Ectodermal cell (in vitro differentiated cells): ENCODE results near the gene RBM38.
"Not testable (repeated sequence)": the region's sequence is repeated elsewhere in the genome, so short reads cannot be mapped to it uniquely, and the experiment has no call there.

Experiments
- H3K27ac ChIP-seq: 2 replicates; pipeline ENCODE4 v1.7.0; 2013; ENCODE audit warnings: mild to moderate bottlenecking, low read depth, low read length; ENCODE audit not compliant: insufficient read depth, poor library complexity, severe bottlenecking
- H3K27me3 ChIP-seq: 2 replicates; pipeline ENCODE4 v1.7.0; 2013; ENCODE audit warnings: mild to moderate bottlenecking, low read length; ENCODE audit not compliant: insufficient read depth, control insufficient read depth, poor library complexity, severe bottlenecking
- H3K36me3 ChIP-seq: one replicate; pipeline ENCODE4 v1.7.0; 2013; ENCODE audit warnings: low read length; ENCODE audit not compliant: control insufficient read depth, insufficient read depth
- H3K4me1 ChIP-seq: one replicate; pipeline ENCODE4 v1.7.0; 2013; ENCODE audit warnings: low read length; ENCODE audit not compliant: control insufficient read depth, insufficient read depth
- H3K4me3 ChIP-seq: 2 replicates; pipeline ENCODE4 v1.7.0; 2013; ENCODE audit warnings: low read depth, low read length, control low read depth; ENCODE audit not compliant: insufficient read depth
- H3K9me3 ChIP-seq: 2 replicates; pipeline ENCODE4 v1.7.0; 2013; ENCODE audit warnings: mild to moderate bottlenecking, low read length, moderate library complexity; ENCODE audit not compliant: control insufficient read depth
- WGBS, 2 experiments: methylation state at CpG; one replicate each; pipeline ENCODE4 v1.1.7; 2013; ENCODE audit warnings: missing lambda C conversion rate in 2 of 2; 5-methylcytosine and 5-hydroxymethylcytosine counted together

RBM38 gene

DNA sequence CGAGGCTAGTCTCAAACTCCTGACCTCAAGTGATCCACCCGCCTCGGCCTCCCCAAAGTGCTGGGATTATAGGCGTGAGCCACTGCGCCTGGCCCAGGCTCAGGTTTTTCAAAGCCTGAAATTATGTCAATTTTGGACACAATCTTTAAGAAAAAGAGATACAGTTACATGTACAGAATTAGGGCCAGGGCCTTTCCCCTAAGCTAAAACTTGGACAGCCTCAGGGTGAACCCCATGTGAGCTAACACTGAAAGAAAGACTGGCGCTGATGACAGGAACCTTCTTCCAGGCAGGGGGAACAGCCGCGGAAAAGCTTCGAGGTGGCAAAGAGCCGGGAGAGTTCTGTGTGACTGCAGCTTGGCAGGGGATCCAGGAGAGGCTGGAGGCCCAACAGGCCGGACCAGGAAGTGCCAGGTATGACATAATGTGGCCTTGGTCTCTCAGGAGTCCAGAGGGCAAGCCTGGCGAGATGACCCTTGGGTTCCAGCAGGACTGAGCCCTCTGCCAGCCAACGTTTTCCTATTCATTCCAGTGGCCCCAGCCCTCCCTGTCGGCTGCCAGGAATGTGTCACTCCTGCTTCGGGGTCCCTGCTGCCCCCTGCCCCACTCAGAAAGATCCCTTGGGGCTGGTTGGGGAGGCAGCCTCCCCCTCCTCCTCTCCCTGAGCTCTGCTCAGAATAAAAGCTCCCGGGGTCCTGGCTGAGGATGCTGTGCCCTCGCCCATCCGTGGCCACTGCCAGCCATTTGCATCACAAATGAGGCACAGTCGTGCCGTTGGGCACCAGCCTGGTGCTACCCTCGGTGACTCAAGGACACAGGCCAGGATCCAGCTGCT, 37.3 kb downstream of the RBM38 start:
- Histone ChIP-seq H3K9me3 (no peaks in the 10 kb centered on the region), H3K4me1 (peaks cover 10% of the 10 kb centered on the region), H3K27me3 (no peaks in the 10 kb centered on the region), H3K27ac (no peak overlapping the region), H3K36me3 (no peaks in the 10 kb centered on the region), H3K4me3 (no peak overlapping the region)
- WGBS, 2 experiments, result 66 to 68% methylated on average over 21 of the region's 21 CpGs

DNA sequence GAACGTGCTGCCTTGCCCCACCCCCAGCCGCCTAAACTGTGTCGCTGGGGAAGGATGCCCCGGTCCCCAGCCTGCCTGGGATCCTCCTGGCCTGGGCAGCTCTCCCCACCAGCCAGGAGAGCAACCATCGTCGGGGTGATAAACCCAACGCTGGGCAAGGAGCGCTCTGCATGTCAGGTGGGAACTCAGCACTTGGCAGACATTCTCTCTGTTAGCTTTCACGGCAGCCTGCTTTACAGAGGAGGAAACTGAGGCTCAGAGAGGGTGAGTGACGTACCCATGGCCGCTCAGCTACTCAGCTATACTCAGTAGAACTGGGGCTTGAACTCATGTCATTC, 37.9 kb downstream of the RBM38 start:
- peaks cover 10% of the 10 kb centered on the region for H3K4me1 ChIP-seq
- H3K27ac ChIP-seq, result no peak overlapping the region
- H3K9me3 ChIP-seq, result no peaks in the 10 kb centered on the region
- WGBS, 2 experiments, result 72 to 75% methylated on average over 11 of the region's 11 CpGs
- H3K27me3 ChIP-seq, result no peaks in the 10 kb centered on the region
- no peaks in the 10 kb centered on the region for H3K36me3 ChIP-seq
- no peak overlapping the region for H3K4me3 ChIP-seq

DNA sequence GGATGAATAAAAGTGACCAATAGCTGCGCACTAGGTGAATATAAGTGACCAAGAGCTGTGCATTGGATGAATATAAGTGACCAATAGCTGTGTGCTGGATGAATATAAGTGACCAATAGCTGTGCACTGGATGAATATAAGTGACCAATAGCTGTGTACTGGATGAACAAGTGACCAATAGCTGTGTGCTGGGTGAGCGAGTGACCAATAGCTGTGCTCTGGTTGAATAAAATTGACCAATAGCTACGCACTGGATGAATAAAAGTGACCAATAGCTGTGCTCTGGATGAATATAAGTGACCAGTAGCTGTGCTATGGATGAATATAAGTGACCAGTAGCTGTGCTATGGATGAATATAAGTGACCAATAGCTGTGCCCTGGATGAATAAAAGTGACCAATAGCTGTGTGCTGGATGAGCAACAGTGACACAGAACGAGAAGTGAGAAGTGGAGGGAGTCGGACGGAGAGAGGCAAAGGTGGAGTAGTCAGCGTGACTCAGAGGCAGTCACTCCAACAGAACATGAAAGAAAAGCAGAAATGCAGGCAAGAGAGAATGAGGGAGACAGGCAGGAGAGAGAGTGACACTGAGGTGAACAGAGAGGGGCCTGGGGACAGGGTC, 38.5 kb downstream of the RBM38 start:
- WGBS, 2 experiments, result 94 to 96% methylated on average over 7 of the region's 7 CpGs
- Histone ChIP-seq H3K4me1 (peaks cover 10% of the 10 kb centered on the region), H3K36me3 (no peaks in the 10 kb centered on the region), H3K4me3 (no peak overlapping the region), H3K27ac (no peak overlapping the region), H3K9me3 (no peaks in the 10 kb centered on the region), H3K27me3 (no peaks in the 10 kb centered on the region)

DNA sequence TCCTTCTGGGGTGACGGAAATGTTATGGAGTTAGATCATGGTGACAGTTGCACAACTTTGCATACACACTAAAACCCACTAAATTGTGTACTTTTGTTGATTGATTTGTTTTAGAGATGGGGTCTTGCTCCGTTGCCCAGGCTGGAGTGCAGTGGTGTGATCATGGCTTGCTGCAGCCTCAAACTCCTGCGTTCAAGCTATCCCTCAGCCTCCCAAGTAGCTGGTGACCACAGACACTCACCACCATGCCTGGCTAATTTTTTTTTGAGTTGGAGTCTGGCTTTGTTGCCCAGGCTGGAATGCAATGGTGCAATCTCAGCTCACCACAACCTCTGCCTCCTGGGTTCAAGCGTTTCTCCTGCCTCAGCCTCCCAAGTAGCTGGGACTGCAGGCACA, 39.0 kb downstream of the RBM38 start:
- H3K4me1 ChIP-seq, H3K27ac ChIP-seq, H3K36me3 ChIP-seq, H3K9me3 ChIP-seq, H3K4me3 ChIP-seq, H3K27me3 ChIP-seq: not testable (repeated sequence)
- 86 to 94% methylated on average over 4 of the region's 4 CpGs for WGBS, 2 experiments

DNA sequence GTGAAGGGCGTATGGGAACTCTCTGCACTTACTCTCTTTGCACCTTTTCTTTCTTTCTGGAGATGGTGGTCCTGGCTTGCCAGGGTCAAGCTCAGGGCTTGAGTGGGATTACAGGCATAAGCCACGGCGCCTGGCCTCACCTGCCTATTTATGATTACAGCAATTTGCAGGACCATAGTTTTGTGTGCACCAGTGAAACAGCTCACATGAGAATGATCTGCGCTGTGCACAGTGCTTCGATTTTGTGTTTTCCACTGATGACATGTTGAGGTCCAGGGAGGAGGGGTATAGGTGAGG, 40.3 kb downstream of the RBM38 start:
- H3K4me1 ChIP-seq, result peaks cover 9% of the 10 kb centered on the region
- 84 to 92% methylated on average over 5 of the region's 5 CpGs for WGBS, 2 experiments
- H3K27me3 ChIP-seq, result no peaks in the 10 kb centered on the region
- no peaks in the 10 kb centered on the region for H3K9me3 ChIP-seq
- H3K27ac ChIP-seq, result no peak overlapping the region
- H3K4me3 ChIP-seq, result no peak overlapping the region
- H3K36me3 ChIP-seq, result no peaks in the 10 kb centered on the region

DNA sequence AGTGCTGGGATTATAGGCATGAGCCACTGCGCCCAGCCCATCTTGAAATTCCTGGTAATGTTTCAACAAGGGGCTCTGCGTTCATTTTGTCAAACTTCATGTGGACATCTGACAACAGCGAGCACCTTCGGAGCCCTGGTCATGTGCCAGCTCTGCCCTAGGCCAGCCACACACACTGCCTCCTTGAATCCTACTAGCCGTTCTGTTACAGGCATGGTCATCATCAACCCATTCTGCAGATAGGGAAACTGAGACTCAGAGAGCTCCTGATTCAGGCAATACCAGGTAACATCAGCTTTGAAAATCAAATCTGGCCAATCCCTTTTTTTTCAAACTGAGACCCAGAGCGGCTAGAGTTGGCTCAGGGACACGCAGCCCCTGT, 41.3 kb downstream of the RBM38 start:
- Histone ChIP-seq H3K27me3 (no peaks in the 10 kb centered on the region), H3K4me1 (peaks cover 9% of the 10 kb centered on the region), H3K36me3 (no peaks in the 10 kb centered on the region), H3K9me3 (no peaks in the 10 kb centered on the region), H3K4me3 (no peak overlapping the region), H3K27ac (no peak overlapping the region)
- 92 to 95% methylated on average over 7 of the region's 7 CpGs for WGBS, 2 experiments

DNA sequence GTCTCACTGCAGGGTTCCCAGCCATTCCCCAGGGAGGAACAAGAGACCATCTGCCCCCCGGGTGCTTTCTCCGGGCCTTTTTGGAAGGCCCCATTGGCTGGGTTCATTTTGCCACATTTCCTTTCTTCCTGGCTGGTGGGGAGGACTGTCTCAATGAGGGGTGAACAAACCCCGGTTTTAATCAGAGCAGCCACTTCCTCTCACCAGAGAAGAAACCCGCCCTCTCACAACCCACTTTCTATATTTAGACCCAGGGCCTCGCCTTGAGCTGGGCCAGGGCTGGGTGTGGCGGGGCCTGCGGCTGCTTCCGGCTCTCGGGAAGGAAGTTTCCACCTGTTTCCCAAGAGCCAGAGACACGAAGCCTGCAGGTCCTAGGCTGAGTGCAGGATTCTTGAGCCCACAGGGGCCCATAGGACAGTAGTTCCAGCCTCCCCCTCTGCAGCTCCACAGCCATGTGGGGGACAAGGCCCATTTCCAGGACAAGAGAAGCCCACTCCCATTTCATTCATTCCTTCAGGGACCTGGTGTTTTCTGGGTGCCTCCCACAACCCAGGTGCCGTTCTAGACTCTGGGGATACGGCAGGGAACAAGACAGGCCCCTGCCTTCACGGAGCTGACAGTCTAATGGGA, 41.8 kb downstream of the RBM38 start:
- Histone ChIP-seq H3K36me3 (no peaks in the 10 kb centered on the region), H3K27ac (no peak overlapping the region), H3K27me3 (no peaks in the 10 kb centered on the region), H3K4me3 (no peak overlapping the region), H3K4me1 (peaks cover 9% of the 10 kb centered on the region), H3K9me3 (no peaks in the 10 kb centered on the region)
- 86 to 87% methylated on average over 11 to 13 of the region's 13 CpGs for WGBS, 2 experiments

DNA sequence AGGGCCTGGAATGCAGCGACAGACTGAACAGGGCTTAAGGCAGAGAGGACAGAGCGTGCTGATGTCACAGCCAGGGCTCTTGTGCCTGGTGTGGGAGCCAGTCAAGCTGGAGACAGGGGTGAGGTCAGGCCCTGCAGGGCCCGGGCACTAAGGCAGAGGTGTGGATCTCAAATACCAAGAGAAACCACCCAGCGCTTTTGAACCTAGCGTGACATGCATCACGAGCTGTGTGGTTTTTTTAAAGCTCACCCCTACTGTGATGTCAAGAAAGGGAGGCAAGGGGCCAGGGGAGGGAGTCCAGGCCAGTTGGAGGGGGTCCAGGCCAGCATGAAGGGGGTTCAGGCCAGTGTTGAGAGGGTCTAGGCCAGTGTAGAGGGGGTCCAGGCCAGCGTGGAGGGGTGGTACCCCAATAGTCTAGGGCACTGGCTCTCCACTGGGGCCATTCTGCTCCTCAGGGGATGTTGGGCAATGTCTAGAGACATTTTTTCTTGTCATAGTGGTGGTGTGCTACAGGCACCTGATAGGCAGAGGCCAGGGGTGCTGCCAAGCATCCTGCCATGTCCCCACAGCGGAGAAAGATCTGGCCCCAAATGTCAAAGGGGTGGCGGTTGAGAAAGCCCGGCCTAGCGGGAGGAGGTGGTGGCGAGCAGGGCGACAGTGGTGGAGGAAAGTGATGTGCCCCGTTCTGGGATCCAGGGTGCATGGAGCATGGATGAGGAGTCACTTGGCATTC, 42.6 kb downstream of the RBM38 start:
- Histone ChIP-seq H3K4me3 (no peak overlapping the region), H3K27me3 (no peaks in the 10 kb centered on the region), H3K36me3 (no peaks in the 10 kb centered on the region), H3K27ac (no peak overlapping the region), H3K4me1 (peaks cover 9% of the 10 kb centered on the region), H3K9me3 (no peaks in the 10 kb centered on the region)
- WGBS, 2 experiments, result 88% methylated on average over 14 of the region's 14 CpGs

DNA sequence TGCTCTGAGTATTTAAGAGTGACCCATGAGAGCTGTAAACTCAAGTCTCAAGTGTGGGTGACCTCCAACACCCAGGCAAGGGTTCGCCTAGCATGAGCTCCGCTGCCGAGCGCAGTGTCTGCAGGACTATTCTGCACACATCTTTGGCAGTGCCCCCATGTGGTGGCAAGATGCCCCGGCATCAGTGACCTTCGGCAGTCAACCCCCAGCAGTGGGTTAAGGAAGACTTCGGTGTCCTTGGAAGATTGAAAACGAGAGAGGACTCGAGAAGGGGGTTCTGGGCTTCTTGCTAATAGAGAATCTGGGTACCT, 43.1 kb downstream of the RBM38 start:
- Histone ChIP-seq H3K27me3 (no peaks in the 10 kb centered on the region), H3K9me3 (no peaks in the 10 kb centered on the region), H3K4me1 (peaks cover 9% of the 10 kb centered on the region), H3K27ac (no peak overlapping the region), H3K36me3 (no peaks in the 10 kb centered on the region), H3K4me3 (no peak overlapping the region)
- WGBS, 2 experiments, result 90 to 91% methylated on average over 9 of the region's 9 CpGs

DNA sequence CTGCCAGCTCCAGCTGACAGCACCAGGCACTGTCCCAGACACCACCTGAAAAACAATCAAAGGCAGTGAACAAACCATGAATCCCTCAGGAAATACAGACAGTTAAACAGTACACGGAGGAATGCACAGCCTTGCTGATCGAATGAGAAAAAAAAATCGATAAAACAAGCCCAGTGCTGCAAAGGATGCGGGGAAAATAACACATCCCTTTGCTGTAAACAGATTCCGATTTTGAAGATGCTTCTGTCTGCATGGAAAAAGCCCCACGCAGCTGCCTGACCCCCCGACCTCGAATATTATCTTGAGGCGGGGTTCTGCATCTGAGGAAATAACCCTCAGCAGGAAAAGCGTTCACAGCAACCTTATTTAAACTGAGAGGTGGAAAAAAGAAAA, 43.9 kb downstream of the RBM38 start:
- peaks cover 13% of the 10 kb centered on the region for H3K4me1 ChIP-seq
- H3K27me3 ChIP-seq, result no peaks in the 10 kb centered on the region
- H3K4me3 ChIP-seq, result no peak overlapping the region
- 91% methylated on average over 10 of the region's 10 CpGs for WGBS, 2 experiments
- H3K9me3 ChIP-seq, result no peaks in the 10 kb centered on the region
- no peaks in the 10 kb centered on the region for H3K36me3 ChIP-seq
- H3K27ac ChIP-seq, result no peak overlapping the region
